ENCODE data around the gene AIM2. TPM values are rescaled to one million over a fixed set of nuclear protein-coding genes. Genes with fewer than 3 reads are reported as not detected.

AIM2 gene
- total RNA-seq, 2 donors from 2014 or later: 0.80 TPM; not detected in 1

DNA sequence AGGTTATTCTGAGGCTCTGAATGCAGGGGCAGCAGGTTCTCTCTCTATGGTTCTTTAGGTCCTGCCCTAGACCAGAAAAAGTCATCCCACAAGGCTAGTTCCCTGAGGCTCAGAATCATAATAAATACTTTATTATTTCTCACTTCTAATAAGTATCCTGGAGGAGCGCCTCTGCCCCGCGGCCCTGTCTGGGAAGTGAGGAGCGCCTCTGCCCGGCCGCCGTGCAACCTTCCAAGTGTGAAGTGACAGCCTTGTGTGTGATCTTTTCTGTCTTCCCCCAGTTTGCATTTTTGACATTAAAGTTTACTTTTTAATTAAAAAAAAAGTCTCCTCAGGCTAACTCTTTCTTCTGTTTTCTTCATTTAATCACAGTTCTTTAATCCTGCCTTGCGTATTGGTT, 11.5 kb downstream of the AIM2 start:
- TF ChIP-seq, protein P1, sequence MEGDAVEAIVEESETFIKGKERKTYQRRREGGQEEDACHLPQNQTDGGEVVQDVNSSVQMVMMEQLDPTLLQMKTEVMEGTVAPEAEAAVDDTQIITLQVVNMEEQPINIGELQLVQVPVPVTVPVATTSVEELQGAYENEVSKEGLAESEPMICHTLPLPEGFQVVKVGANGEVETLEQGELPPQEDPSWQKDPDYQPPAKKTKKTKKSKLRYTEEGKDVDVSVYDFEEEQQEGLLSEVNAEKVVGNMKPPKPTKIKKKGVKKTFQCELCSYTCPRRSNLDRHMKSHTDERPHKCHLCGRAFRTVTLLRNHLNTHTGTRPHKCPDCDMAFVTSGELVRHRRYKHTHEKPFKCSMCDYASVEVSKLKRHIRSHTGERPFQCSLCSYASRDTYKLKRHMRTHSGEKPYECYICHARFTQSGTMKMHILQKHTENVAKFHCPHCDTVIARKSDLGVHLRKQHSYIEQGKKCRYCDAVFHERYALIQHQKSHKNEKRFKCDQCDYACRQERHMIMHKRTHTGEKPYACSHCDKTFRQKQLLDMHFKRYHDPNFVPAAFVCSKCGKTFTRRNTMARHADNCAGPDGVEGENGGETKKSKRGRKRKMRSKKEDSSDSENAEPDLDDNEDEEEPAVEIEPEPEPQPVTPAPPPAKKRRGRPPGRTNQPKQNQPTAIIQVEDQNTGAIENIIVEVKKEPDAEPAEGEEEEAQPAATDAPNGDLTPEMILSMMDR (IDR thresholded peaks at IDR 0.05): no peak
- TF ChIP-seq POLR2AphosphoS5 (IDR thresholded peaks at IDR 0.05): no peak
- TF ChIP-seq POLR2A (IDR thresholded peaks at IDR 0.05): no peak
- intact Hi-C loops (cut with DNase I): no loop called here

GRCh38 chr1:159058751-159059150, 17.8 kb downstream of the AIM2 start:
- no peaks in the 10 kb centered on the region for H3K9me3 ChIP-seq
- H3K36me3 ChIP-seq: no peaks in the 10 kb centered on the region
- no peak overlapping the region for H3K4me3 ChIP-seq
- no peak for TF ChIP-seq POLR2A (IDR thresholded peaks at IDR 0.05)
- TF ChIP-seq, protein P1 (IDR thresholded peaks at IDR 0.05): no peak
- TF ChIP-seq POLR2AphosphoS5 (IDR thresholded peaks at IDR 0.05): no peak
- 85% methylated on average over 7 of the region's 7 CpGs for WGBS
- DNase-seq (ENCODE audit: low spot score): no peak
- intact Hi-C loops (cut with DNase I): no loop called here
- H3K27me3 ChIP-seq (replicated peaks; ENCODE audit: insufficient read depth): no peaks in the 10 kb centered on the region
- no peaks in the 10 kb centered on the region for H3K4me1 ChIP-seq (replicated peaks)
- H3K27ac ChIP-seq: no peak overlapping the region

More for the DNA sequence above, 11.5 kb downstream of the AIM2 start:
- no peaks in the 10 kb centered on the region for H3K36me3 ChIP-seq
- DNase-seq (ENCODE audit: low spot score): no peak
- H3K4me1 ChIP-seq (replicated peaks): no peaks in the 10 kb centered on the region
- H3K27ac ChIP-seq: no peak overlapping the region
- H3K4me3 ChIP-seq: no peak overlapping the region
- no peaks in the 10 kb centered on the region for H3K9me3 ChIP-seq
- WGBS: 93% methylated on average over 8 of the region's 8 CpGs
- H3K27me3 ChIP-seq (replicated peaks; ENCODE audit: insufficient read depth): no peaks in the 10 kb centered on the region

- intact Hi-C loops (cut with DNase I): no loop called here
- no peaks in the 10 kb centered on the region for H3K9me3 ChIP-seq
- H3K36me3 ChIP-seq: no peaks in the 10 kb centered on the region
- H3K27ac ChIP-seq: no peak overlapping the region
- 88% methylated on average over 7 of the region's 7 CpGs for WGBS
- TF ChIP-seq POLR2A (IDR thresholded peaks at IDR 0.05) (no peak), POLR2AphosphoS5 (IDR thresholded peaks at IDR 0.05) (no peak)
- TF ChIP-seq, protein P1 (IDR thresholded peaks at IDR 0.05): no peak
- H3K27me3 ChIP-seq (replicated peaks; ENCODE audit: insufficient read depth): no peaks in the 10 kb centered on the region
- no peaks in the 10 kb centered on the region for H3K4me1 ChIP-seq (replicated peaks)
- no peak overlapping the region for H3K4me3 ChIP-seq
- no peak for DNase-seq (ENCODE audit: low spot score)
Measured at GRCh38 chr1:159056069-159056698, 20.4 kb downstream of the AIM2 start.

GRCh38 chr1:159055181-159055641, 21.4 kb downstream of the AIM2 start:
- Histone ChIP-seq H3K9me3 (no peaks in the 10 kb centered on the region), H3K4me1 (replicated peaks) (no peaks in the 10 kb centered on the region), H3K4me3 (no peak overlapping the region), H3K27ac (no peak overlapping the region), H3K27me3 (replicated peaks; ENCODE audit: insufficient read depth) (no peaks in the 10 kb centered on the region), H3K36me3 (no peaks in the 10 kb centered on the region)
- TF ChIP-seq, protein P1 (IDR thresholded peaks at IDR 0.05): no peak
- TF ChIP-seq POLR2AphosphoS5 (IDR thresholded peaks at IDR 0.05): no peak
- TF ChIP-seq POLR2A (IDR thresholded peaks at IDR 0.05): no peak
- no peak for DNase-seq (ENCODE audit: low spot score)
- intact Hi-C loops (cut with DNase I): no loop called here
- WGBS: 74% methylated on average over 5 of the region's 5 CpGs

DNA sequence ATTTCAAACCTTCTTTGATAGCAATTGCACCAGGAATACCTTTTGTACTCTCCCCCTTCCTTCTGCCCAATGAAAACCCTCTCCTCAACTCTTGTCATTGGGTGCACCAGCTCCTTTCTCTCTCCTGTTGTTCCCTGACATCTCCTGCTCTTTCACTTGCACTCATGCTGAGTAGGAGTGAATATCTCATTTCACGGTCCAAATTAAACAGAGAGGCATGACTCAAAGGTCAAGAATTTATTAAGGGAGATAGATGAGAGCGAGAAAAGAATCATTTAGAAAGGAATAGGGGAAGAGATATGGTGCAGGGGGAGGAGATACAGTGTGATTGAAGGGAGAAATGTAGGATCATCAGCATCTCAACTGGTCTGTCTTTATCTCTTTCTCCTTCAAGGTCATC, 22.1 kb downstream of the AIM2 start:
- H3K4me1 ChIP-seq (replicated peaks): no peaks in the 10 kb centered on the region
- no peak for DNase-seq (ENCODE audit: low spot score)
- WGBS: 40% methylated on average over 2 of the region's 2 CpGs
- H3K27ac ChIP-seq: no peak overlapping the region
- H3K4me3 ChIP-seq: no peak overlapping the region
- no peaks in the 10 kb centered on the region for H3K36me3 ChIP-seq
- TF ChIP-seq POLR2AphosphoS5 (IDR thresholded peaks at IDR 0.05) (no peak), POLR2A (IDR thresholded peaks at IDR 0.05) (no peak)
- TF ChIP-seq, protein P1 (IDR thresholded peaks at IDR 0.05): no peak
- no peaks in the 10 kb centered on the region for H3K27me3 ChIP-seq (replicated peaks; ENCODE audit: insufficient read depth)
- H3K9me3 ChIP-seq: no peaks in the 10 kb centered on the region
- intact Hi-C loops (cut with DNase I): no loop called here

Data from prostate gland (tissue), 2 donors.